Measurements from ENCODE around the gene CBX2. TPM values are rescaled to one million over a fixed set of nuclear protein-coding genes. Genes with fewer than 3 reads are reported as not detected.

Gene CBX2
- polyA plus RNA-seq, 1 of the 3 experiments (the other 2 are of a cell fraction): 22.4 TPM

DNA sequence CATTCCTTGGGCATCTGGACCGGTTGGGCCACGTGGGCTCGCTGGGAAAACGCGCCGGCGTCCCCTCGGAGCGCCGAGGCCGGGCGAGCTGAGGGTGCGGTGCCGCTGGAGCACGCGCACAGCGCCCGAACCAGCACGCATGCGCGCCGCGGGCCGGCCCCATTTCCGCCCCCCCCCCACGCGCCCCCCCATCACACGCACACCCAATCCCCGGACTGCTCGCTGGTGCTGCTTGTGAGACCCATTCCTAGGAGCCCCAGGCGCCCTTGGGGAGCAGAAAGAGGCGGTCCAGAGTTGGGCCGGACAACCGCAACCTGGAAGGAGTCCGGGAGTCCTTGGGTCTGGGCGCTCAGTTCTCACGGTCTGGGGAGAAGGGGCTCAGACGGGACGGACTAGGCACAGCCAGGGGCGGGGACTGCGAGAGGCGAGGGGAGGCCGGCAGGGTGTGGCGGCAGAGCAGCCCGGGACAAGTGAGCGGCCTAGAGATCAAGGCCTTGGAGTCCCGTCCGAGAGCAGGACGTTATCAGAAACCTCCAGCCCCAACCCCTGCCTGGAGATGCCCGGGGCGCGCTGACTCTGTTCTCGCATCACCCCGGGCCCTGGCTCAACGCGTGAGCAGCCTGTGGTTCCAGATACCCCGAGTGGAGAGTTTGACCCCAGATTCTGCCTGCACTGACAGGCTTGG, 24.9 kb downstream of the CBX2 start:
- no peak overlapping the region for H3K4me2 ChIP-seq
- H2AFZ ChIP-seq (ENCODE audit: low read depth): no peak overlapping the region
- H3F3A ChIP-seq (replicated peaks; ENCODE audit: insufficient read depth): peaks cover 4% of the 10 kb centered on the region
- H3K79me2 ChIP-seq (ENCODE audit: insufficient read depth): no peaks in the 10 kb centered on the region
- H3K4me3 ChIP-seq (ENCODE audit: low read depth in 2 of 2, low read length in 1 of 2): no peak overlapping the region
- TF ChIP-seq CHD2 (IDR thresholded peaks at IDR 0.05; ENCODE audit: low read length, partially characterized antibody): no peak
- TF ChIP-seq, protein P1, sequence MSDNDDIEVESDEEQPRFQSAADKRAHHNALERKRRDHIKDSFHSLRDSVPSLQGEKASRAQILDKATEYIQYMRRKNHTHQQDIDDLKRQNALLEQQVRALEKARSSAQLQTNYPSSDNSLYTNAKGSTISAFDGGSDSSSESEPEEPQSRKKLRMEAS (IDR thresholded peaks at IDR 0.05; ENCODE audit: low read depth): no peak
- TF ChIP-seq SMC3 (IDR thresholded peaks at IDR 0.05; ENCODE audit: low read depth, low read length): no peak
- no peak for TF ChIP-seq RCOR1 (IDR thresholded peaks at IDR 0.05; ENCODE audit: low read length)
- TF ChIP-seq TAF1 (IDR thresholded peaks at IDR 0.05; ENCODE audit: borderline replicate concordance, low read depth, low read length): no peak
- no peak for TF ChIP-seq NRF1 (IDR thresholded peaks at IDR 0.05; ENCODE audit: low read depth, low read length)
- TF ChIP-seq YY1 (IDR thresholded peaks at IDR 0.05; ENCODE audit: low read depth): no peak
- no peak for TF ChIP-seq MXI1 (IDR thresholded peaks at IDR 0.05; ENCODE audit: low read depth, low read length)
- TF ChIP-seq, protein P2, sequence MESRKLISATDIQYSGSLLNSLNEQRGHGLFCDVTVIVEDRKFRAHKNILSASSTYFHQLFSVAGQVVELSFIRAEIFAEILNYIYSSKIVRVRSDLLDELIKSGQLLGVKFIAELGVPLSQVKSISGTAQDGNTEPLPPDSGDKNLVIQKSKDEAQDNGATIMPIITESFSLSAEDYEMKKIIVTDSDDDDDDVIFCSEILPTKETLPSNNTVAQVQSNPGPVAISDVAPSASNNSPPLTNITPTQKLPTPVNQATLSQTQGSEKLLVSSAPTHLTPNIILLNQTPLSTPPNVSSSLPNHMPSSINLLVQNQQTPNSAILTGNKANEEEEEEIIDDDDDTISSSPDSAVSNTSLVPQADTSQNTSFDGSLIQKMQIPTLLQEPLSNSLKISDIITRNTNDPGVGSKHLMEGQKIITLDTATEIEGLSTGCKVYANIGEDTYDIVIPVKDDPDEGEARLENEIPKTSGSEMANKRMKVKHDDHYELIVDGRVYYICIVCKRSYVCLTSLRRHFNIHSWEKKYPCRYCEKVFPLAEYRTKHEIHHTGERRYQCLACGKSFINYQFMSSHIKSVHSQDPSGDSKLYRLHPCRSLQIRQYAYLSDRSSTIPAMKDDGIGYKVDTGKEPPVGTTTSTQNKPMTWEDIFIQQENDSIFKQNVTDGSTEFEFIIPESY (IDR thresholded peaks at IDR 0.05; ENCODE audit: borderline replicate concordance, low read depth): no peak
- TF ChIP-seq, protein P3, sequence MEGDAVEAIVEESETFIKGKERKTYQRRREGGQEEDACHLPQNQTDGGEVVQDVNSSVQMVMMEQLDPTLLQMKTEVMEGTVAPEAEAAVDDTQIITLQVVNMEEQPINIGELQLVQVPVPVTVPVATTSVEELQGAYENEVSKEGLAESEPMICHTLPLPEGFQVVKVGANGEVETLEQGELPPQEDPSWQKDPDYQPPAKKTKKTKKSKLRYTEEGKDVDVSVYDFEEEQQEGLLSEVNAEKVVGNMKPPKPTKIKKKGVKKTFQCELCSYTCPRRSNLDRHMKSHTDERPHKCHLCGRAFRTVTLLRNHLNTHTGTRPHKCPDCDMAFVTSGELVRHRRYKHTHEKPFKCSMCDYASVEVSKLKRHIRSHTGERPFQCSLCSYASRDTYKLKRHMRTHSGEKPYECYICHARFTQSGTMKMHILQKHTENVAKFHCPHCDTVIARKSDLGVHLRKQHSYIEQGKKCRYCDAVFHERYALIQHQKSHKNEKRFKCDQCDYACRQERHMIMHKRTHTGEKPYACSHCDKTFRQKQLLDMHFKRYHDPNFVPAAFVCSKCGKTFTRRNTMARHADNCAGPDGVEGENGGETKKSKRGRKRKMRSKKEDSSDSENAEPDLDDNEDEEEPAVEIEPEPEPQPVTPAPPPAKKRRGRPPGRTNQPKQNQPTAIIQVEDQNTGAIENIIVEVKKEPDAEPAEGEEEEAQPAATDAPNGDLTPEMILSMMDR (IDR thresholded peaks at IDR 0.05): no peak
- no peak for TF ChIP-seq EP300 (IDR thresholded peaks at IDR 0.05; ENCODE audit: borderline replicate concordance in 1 of 2, low read depth in 1 of 2, low read length in 1 of 2)
- no peak overlapping the region for H3K27ac ChIP-seq (ENCODE audit: low read depth in 2 of 2, low read length in 1 of 2)
- no peaks in the 10 kb centered on the region for H3K9me2 ChIP-seq
- POLR2A ChIA-PET: no interaction called here
- peaks cover 6 to 9% of the 10 kb centered on the region in 2 experiments; a peak in 2 of 4 replicates for H3K4me1 ChIP-seq (ENCODE audit: control insufficient read depth in 1 of 2, insufficient read depth in 2 of 2, low read depth in 1 of 2, low read length in 1 of 2)
- no peaks in the 10 kb centered on the region for H4K20me1 ChIP-seq (ENCODE audit: insufficient read depth)
- CTCF ChIA-PET: interaction anchor here (1.2 to 12.2 kb wide), 3 partner anchors 7 to 206 kb away, joined by 3 to 274 read pairs (median 146); partner anchors contain the start of gene CBX4
- H3K27me3 ChIP-seq (ENCODE audit: insufficient read depth): peaks cover 39% of the 10 kb centered on the region
- no peaks in the 10 kb centered on the region for H3K36me3 ChIP-seq (replicated peaks in 1 of 2; ENCODE audit: control insufficient read depth in 1 of 2, insufficient read depth in 2 of 2, low read length in 1 of 2)
- H3K9ac ChIP-seq: no peak overlapping the region
- no peak for DNase-seq
- 93% methylated on average over 57 of the region's 57 CpGs for WGBS (ENCODE audit: low lambda C conversion rate)
- H3K9me3 ChIP-seq: no peaks in the 10 kb centered on the region

DNA sequence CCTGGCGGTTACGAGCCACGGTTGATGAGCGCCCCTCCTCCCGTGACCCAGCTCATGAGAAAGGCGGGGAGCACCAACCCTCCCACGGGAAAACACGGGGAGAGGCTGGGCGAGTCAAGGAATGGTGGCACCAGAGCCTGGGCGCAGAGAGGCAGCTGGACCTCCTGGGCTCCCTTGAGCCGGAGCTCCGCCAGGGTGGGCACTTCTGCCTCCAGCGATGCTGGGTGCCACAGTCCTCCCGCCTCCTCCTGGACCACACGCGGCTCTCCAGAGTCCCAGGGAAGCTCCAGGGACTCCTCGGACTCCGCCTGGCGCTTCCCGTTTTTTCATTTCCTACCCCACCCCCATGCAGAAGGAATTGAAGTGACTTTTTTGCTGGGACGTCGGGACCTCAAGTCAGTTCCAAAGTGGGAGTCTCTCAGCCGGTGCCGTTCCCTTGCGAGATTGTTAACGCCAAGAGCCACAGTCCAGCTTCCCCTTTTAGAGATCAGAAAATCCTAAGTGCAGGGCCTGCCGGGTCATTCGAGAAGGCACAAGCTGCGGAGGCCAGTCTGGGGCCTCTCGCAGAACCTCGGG, 25.6 kb downstream of the CBX2 start:
- peaks cover under 1% of the 10 kb centered on the region for H3F3A ChIP-seq (replicated peaks; ENCODE audit: insufficient read depth)
- H3K9me3 ChIP-seq: no peaks in the 10 kb centered on the region
- H3K9me2 ChIP-seq: no peaks in the 10 kb centered on the region
- no peak overlapping the region for H3K4me2 ChIP-seq
- 92% methylated on average over 27 of the region's 31 CpGs for WGBS (ENCODE audit: low lambda C conversion rate)
- H3K36me3 ChIP-seq (replicated peaks in 1 of 2; ENCODE audit: control insufficient read depth in 1 of 2, insufficient read depth in 2 of 2, low read length in 1 of 2): no peaks in the 10 kb centered on the region
- peaks cover 3 to 4% of the 10 kb centered on the region in 2 experiments; a peak in 2 of 4 replicates for H3K4me1 ChIP-seq (ENCODE audit: control insufficient read depth in 1 of 2, insufficient read depth in 2 of 2, low read depth in 1 of 2, low read length in 1 of 2)
- peaks cover 45% of the 10 kb centered on the region for H3K27me3 ChIP-seq (ENCODE audit: insufficient read depth)
- no peak for DNase-seq
- no peak overlapping the region for H3K27ac ChIP-seq (ENCODE audit: low read depth in 2 of 2, low read length in 1 of 2)
- POLR2A ChIA-PET: no interaction called here
- H3K79me2 ChIP-seq (ENCODE audit: insufficient read depth): no peaks in the 10 kb centered on the region
- no peaks in the 10 kb centered on the region for H4K20me1 ChIP-seq (ENCODE audit: insufficient read depth)
- no peak overlapping the region for H3K4me3 ChIP-seq (ENCODE audit: low read depth in 2 of 2, low read length in 1 of 2)
- H3K9ac ChIP-seq: no peak overlapping the region
- CTCF ChIA-PET: interaction anchor here (1.4 to 14.7 kb wide), 3 partner anchors 32 to 61 kb away, joined by 3 to 274 read pairs (median 216); partner anchors contain the start of gene CBX4
- no peak overlapping the region for H2AFZ ChIP-seq (ENCODE audit: low read depth)
- TF ChIP-seq MXI1 (IDR thresholded peaks at IDR 0.05; ENCODE audit: low read depth, low read length) (no peak), EP300 (IDR thresholded peaks at IDR 0.05; ENCODE audit: borderline replicate concordance in 1 of 2, low read depth in 1 of 2, low read length in 1 of 2) (no peak), FOXJ3 (CRISPR knock-in tag; IDR thresholded peaks at IDR 0.05) (no peak), RFX5 (IDR thresholded peaks at IDR 0.05; ENCODE audit: low read length) (no peak), TCF12 (IDR thresholded peaks at IDR 0.05) (no peak), CHD2 (IDR thresholded peaks at IDR 0.05; ENCODE audit: low read length, partially characterized antibody) (no peak), RCOR1 (IDR thresholded peaks at IDR 0.05; ENCODE audit: low read length) (no peak), RXRA (IDR thresholded peaks at IDR 0.05; ENCODE audit: borderline replicate concordance, low read depth) (no peak)
- TF ChIP-seq, protein P4, sequence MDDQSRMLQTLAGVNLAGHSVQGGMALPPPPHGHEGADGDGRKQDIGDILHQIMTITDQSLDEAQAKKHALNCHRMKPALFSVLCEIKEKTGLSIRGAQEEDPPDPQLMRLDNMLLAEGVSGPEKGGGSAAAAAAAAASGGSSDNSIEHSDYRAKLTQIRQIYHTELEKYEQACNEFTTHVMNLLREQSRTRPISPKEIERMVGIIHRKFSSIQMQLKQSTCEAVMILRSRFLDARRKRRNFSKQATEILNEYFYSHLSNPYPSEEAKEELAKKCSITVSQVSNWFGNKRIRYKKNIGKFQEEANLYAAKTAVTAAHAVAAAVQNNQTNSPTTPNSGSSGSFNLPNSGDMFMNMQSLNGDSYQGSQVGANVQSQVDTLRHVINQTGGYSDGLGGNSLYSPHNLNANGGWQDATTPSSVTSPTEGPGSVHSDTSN (IDR thresholded peaks at IDR 0.05): no peak
- TF ChIP-seq, protein P5, sequence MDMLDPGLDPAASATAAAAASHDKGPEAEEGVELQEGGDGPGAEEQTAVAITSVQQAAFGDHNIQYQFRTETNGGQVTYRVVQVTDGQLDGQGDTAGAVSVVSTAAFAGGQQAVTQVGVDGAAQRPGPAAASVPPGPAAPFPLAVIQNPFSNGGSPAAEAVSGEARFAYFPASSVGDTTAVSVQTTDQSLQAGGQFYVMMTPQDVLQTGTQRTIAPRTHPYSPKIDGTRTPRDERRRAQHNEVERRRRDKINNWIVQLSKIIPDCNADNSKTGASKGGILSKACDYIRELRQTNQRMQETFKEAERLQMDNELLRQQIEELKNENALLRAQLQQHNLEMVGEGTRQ (IDR thresholded peaks at IDR 0.05; ENCODE audit: borderline replicate concordance, low read depth, low read length): no peak

All from SK-N-SH (cell line).